HG02852 (cell line): ENCODE results near the gene ADAM19.

Experiments
- ATAC-seq: cut with Tn5 transposase; IDR thresholded peaks from one replicate; pipeline ENCODE4 v1.9.1; 2021; ENCODE audit warnings: mild to moderate bottlenecking, moderate library complexity; ENCODE audit not compliant: unreplicated experiment

ADAM19 gene

DNA sequence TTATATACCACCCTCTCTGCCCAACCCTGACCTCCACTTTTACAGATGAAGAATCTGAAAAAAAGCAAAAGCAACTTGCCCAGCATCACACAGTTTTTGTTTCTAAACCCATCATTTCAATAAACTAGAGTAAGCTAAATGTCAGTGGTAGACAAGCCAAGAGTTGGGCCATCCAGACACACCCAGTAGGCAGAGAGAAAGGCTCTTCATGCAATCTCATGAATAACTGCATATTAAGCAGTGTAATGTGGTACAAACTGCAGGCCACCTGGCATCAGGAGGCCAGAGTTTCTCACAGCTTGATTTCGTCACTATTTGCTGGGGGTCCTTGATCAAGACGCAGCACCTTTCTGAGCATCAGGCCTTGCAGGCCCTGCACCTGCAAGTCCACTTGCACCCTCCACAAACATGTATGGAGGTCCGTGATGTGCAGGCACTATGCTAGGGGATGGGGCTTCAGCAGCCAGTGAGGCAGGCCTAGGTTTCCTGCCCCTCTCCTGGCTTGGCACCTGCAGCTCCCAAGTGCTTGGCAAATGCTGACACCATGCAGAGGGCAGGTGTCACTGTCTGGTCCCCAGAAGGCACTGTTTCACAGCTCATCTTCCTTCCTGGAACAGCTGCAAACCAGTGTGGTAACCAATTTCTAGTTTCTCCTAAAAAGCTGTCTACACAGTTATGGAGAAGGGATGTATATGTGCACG, 29.8 kb downstream of the ADAM19 start:
- ATAC-seq, result no peak

DNA sequence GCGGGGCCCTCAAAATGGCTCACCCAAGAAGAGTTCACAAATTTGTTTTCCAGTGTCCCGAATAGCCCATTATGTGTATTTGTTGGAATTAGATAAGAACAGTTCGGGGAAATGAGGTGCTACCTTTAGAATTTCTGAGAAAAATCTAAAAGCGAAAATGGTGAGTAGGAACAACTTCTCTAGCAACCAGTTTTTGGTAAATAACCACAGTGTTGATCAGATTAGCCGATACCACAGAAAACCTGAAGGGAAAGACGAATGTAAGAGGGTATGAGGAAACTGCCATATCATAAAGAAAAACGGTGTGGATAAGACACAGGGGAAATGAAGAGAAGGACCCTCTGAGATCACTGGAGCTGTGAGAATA, 31.0 kb downstream of the ADAM19 start:
- ATAC-seq, result no peak

DNA sequence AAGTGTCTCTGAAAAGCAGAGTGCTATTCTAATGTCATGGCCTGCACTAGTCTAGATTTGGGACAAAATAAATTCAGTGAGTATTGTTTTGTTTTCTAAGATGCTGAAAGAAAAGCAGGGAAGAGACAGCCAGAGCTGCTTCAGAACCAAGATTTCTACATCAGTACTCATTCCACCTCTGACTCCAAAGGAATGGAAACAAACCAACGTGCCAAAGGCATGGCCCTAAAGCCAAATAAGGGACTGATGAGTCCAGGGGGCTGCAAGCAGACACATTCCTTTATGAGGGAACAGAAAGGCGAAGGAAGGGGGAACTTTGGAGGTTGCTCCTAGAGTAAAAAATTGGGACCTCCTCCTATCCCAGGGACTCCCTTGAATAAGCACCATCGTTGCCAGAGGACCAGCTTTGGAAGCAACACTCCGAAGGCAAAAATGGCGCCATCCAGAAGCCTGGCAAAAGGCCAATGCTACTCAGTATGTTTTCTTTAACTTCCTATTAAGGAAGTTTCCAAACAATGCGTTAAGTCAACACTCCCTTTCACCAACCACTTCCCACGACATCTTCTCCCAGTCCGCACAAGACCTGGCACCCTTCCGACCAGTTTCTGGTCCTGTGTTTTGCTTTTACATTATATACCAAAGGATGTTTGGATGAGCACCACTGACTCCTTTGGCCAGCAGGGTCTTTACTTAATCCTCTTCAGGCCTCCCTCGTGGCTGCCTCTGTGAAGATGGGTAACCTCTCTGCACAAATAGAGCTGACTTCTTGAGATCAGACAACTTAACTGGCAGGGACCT, 31.6 kb downstream of the ADAM19 start:
- no peak for ATAC-seq

DNA sequence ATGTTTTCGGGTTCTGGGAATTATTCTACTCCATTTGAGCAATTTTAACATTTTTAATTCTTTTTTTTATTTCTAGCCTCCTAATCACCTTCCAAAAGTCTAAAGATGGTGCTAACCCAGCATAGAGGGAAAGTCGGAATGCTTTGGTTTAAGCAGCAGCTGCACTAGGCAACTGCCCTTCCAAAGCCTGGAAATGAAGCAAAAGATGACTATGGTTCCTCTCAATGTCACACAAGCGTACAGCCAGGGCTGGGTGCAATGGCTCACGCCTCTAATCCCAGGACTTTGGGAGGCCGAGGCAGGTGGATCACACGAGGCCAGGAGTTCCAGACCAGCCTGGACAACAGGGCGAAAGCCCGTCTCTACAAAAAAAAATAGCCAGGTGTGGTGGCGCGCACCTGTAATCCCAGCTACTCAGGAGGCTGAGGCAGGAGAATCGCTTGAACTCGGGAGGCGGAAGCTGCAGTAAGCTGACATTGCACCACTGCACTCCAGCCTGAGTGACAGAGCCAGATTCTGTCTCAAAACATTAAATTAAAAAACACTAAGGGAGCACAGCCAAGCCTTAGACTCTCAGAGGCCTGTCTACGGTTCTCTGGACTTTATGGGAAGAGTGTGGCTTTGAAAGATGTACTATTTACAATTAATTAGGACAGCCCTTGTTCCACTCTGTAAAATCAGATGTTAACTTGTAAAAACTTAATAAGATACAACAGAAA, 33.1 kb downstream of the ADAM19 start:
- ATAC-seq, result no peak

DNA sequence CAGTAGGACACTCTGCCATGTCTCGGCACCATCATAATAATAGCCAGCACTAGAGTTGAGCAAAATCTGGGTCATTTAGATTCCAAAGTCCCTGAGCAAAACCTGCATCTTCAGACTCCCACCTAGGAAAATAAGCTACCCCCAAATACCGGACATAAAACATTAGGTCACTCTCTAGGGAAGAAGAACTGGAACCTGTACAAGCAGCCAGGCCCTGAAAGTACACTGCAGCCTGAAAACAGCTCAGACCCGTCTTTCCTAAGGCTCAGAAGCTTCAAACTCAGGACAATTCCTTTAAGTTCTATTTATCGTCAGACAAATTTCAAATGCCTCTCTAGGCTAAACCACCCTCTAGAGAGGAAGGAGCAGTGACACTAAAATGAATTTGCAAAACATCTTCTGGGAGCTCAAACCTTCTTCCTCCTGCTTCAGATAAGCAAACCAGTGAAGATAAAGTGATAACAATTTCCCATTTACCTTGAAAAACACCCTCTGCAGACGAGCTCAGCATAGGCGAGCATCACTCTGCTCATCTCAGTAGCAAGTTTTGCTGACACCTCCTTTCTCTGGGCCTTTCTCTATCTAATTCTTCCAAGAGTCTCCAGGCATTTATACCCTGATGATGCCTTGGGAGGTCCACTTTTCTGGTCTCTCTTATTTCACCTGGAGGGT, 34.0 kb downstream of the ADAM19 start:
- peak; percentile 9 for ATAC-seq

DNA sequence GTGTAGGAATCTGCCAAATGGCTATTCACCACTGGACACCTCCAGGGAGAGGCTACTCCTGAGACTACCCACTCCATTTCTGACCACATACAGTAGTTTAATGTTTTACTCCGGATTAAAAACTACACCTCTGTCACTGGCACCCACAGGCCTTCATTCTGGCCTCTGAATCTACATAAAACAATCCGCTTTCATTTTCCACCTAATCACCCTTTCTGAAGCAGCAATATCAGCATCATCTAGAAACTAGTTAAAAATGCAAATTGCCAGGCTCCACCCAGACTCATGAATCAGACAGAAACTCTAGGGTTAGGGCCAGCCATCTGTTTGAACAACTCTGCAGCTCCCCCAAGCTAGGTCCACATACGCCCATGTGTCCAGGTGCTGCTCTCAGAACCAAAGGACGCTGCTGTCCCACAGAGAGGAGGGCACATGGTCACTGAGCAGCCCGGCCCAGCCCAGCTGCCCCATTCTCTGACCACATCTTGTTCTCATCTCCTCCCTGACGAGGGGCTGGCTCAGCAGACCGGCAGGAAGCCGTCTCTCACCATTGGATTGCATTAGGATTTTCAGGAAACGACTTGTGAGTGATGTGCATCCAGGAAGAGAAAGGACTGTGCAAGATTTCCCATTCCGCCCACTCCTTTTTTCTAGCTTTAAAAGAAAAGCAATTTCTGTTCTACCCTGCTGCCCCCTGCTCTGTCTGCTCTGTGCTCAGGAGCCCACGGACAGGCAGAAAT, 34.7 kb downstream of the ADAM19 start:
- ATAC-seq, result peak; percentile 95

DNA sequence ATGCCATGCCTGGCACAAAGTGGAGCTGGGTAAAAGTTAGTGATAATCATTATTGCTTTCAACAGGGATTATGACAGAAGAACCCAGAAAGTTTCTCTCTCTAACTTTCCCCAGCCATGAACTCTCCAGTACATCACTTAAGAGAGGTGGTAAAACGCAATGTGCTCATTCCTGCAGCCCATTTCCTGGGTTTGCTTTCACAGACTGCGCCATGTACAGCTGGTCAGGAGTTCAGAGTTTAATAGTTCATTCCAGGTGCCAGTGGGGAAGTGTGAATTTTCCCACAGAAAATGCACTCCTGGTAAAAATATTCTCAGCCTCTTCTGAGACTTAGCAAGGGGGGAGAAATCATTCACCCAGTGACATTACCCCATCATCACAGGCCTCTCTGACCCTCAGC, 35.5 kb downstream of the ADAM19 start:
- ATAC-seq, result no peak

DNA sequence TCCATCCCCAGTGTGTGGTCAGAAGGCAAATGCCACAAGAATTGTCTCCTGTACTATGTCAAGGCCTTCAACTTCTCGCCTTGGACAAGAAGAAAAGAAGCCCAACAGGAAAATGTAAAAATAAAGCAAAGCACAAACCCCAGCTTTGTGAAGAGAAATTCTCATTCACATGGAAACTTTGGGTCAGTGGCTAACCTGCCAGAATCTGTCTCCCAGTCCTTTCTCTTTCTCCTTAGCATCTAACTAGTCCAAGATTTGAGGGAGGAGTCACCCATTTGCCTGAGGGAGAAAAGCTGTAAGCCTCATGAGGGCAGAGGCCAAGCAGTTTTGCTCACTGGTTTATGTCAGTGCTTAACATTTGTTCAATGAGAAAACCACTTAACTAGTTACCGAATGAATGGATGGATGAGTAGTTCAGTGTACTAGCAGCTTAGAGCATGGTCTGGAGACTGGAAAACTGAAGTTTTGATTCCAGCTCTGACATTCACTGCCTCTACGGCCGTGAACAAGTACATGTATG, 36.0 kb downstream of the ADAM19 start:
- ATAC-seq, result no peak

DNA sequence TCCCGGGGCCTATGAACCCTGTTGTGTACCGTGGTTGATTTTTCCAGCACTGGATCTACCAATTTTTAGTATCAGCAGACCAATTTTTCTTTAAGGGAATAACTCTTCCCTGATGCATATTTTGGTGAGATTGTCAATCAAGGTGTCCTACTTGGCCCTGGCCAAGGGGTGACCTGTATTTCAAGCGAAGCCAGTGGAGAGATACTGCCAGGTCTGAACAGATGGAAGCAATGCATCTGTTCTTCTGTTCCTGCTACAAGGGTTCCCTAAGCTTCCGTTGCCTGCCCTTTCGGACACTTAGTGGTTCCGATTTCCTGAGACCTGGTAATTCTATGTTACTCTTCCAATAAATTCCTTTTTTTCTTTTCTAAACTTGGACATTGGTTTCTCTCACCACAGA, 37.3 kb downstream of the ADAM19 start:
- no peak for ATAC-seq

DNA sequence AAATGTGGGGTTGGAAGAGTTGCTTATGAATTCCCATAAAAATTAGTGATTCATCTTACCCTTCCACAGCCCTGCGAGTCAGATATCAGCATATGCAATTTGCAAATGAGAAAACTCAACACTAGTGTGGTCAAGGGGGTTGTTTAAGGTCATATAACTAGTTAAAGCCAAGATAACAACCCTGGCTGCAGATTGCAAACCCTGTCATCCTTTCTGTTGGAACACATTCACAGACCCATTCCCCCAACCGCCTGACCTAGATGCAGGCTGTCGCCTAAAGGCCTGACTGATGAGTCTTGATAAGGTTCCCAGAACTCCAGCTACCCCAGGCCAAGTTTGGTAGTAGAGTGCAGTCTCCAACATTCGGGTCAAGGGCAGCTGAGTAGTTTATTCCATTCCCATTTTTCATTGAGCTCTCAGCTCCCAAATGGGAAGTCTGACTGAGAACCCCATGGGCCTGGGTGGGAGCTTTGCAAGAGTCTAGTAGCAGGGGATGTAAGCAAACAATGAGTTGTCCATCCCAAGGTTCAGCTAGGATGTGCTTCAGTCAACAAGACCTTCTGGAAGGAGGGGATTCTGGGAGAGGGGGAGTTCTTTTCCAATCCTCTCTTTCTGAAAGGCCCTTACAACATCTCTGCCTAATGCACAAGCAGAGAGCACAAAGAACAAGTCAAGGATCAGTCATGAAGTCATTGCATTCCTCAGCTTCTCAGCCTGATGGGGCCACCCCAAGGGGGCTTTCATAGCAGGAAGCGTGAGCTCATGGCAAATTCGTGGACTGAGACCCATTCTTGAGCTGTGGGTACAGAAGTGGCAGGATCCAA, 40.3 kb downstream of the ADAM19 start:
- no peak for ATAC-seq

DNA sequence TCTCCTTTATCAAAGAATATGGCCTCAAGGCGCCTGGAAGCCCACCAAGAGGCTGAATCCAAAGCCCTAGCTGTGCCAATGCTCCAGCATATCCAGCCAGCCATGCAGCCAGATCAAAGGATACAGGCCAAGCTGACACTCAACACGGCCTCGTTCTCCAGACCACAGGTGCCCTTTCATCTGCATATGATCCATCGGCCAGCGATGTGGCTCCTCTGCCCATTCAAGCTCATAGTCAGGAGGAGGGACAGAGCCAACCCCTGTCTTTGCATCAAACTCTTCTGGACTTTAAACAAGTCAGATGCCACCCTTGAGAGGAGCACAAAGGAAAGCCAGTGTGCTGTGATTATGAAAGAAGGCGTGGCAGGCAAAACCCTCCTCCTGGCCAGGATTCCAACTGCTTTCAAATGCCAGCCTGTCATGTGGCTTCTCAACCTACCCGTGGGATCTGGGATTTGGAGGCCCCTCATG, 42.5 kb downstream of the ADAM19 start:
- no peak for ATAC-seq

DNA sequence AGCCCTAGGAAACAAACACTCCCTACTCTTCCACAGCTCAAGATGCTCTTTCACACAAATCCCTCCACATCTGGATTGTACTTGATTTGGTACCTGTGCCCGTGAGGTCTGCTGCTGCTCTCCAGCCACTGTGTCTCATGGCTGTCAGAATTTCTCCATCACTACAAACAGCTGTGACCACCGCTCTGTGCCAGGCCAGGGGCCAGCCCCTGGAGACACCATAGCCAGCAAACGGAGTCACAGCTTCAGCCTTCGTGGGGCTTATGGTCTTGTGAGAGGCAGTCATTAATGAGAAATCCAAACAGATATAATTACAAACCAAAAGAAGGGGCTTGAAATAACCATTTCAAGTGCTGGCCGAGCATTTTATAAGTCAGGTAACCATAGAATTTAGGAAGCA, 43.6 kb downstream of the ADAM19 start:
- ATAC-seq, result no peak

DNA sequence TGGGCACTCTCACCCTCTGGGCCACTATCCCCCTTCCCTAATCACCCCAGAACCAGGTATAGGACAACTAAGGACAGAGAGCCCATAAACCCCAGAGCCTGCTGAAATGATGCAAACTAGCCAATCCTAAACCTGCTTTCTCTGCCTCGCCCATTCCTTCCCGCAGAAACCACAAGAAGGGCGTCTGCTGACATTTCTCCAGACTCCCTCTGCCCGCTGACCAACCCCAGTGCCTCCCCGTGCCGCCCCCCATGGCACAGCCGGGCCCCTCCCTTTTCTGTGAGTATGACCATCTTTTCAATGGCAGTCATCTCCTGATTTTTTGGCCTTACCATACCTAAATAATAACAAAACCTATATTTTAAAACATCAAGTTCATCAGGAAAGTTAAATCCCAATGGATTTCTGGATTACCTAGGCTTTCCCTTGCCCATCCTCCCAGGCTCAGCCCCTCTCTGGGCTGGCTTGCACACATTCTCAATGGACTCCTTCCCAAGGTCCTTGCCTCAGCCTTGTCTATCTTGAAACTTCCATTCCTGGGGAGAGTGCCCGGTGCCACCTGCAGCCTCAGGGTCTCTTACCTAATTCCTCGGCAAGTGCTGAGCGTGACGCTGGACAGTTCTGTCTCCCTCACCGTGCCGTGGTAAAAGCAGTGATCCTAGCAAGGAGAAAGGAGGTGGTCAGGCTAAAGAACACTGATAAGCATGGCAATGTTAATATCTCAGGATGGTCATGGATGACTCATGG, 45.2 kb downstream of the ADAM19 start:
- ATAC-seq, result no peak

DNA sequence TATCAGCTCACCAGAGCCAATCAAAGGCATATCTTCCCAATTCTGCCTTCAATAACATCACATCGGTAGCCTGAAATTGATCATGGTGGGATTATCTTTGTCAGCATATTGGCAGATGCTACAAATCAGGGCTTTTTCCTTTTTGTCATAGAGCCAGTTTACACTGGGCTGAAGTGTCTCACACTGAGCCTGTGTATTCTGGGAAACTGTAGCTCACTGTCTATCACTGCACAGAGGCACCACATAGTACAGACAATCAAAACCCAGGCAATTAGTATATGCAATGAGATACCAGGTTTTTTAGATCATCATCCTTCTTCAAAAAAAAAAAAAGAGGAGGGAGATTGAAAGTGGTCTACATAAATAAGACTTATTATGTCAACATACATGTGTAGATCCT, 46.6 kb downstream of the ADAM19 start:
- no peak for ATAC-seq

DNA sequence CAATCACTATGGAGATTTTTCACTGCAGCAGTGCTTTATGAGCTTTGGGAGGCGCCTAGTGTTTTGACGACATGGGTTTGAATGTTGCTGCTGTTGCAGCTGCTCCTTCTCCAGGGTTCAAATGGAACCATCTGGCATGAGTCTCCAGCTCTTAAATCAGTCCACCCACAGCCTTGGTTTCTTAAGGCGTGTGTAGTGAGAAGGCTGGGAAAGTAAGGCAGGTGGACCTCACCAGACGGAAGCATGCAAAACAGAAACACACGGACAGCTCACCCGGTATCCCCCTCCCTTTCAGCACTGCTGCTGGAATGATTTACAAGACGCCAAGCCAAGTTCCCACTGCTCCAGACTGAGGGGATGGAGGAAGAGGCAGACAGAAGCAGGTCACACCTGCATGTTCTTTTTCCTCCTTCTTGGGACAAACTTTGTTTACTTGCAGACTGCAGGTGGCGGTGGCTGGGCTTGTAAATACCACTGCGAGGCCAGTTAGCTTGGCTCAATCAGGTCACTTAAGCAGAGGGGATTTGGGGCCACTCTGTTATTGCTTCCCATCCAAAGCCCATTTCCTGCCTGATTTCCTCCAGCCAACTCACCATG, 47.4 kb downstream of the ADAM19 start:
- no peak for ATAC-seq

DNA sequence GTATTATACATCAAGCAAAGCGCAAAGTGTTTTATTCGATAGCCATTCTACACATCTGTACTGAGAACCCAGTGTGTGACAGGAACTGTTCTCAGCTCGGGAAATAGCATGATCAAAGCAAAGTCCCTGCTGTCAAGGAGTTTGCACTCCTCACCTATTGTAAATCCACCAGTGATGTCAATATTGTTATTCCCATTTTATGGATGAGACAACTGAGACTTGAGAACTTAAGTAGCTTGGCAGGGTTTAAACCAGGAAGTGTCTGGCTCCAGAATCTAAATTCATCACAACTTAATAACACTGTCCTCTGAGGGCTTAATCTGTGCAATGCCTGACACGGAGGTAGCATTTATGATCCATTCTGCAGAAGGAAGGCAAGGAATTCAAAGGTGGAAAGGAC, 50.7 kb downstream of the ADAM19 start:
- ATAC-seq, result no peak

DNA sequence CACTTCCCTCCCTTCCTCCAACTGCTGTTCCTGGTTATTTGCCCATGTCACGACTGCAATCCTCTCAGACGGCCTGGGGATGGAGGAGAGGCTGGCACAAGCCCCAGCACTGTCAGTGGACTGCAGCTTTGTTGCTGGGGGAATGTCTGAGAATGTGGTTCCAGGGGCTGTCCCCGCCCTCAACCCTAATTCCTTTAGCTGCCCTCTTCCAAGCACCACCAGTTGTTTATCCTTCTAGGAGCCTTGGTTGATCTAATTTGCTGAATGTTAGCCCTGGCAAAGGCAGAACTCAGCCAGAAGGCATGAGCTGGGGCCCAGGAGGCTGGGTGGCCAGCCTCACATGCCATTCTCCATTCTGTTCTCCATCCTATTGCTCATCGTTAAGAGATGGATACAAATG, 51.6 kb downstream of the ADAM19 start:
- no peak for ATAC-seq

DNA sequence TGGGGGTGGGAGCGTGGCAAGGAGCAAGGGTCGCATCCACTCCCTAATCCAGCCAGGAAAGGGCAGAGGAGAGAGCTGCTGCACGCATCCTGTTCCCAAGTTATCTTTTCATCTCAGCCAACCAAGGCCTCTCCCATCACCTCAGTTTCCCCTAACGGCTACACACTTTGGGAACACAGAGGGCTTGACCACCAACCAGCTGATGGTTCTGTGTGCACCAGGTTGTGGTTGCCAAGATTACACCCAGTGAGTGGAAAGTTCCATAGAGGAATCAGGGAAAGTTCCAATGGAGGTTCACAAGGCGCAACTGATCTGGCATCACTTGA, 53.9 kb downstream of the ADAM19 start:
- ATAC-seq, result no peak
